IMR-90 (cell line): Measurements from ENCODE around the gene UPK3A. TPM values are rescaled to one million over a fixed set of nuclear protein-coding genes. Genes with fewer than 3 reads are reported as not detected.

Experiments
- ATAC-seq: fragments of 200-7000 bp; cut with Tn5 transposase; 2 replicates; pipeline ENCODE4 v1.9.1; 2020; ENCODE audit warnings: low read depth, mild to moderate bottlenecking, moderate library complexity
- BruUV-seq: library from RNA; stranded (reverse); fragments of 400-500 nt; replicated peaks from 2 replicates; lab custom pipeline; 2021; lab: Mats Ljungman, UMichigan
- CTCF ChIA-PET: fragments of 300-600 bp; formaldehyde crosslinking; extraction: SDS; loops from one replicate; lab custom pipeline; 2021; ENCODE audit warnings: antibody characterized with exemption; lab: Yijun Ruan, JAX
- POLR2A ChIA-PET: fragments of 300-600 bp; sonication (Branson Sonifier 250); formaldehyde crosslinking; loops from one replicate; lab custom pipeline; 2022; ENCODE audit warnings: antibody characterized with exemption; ENCODE audit not compliant: unreplicated experiment; lab: Charles Lee
- DNase-seq: peaks from one replicate; pipeline ENCODE4 v3.0.0; 2013
- H2AFZ ChIP-seq: replicated peaks from 2 replicates; pipeline ENCODE3; 2013; ENCODE audit warnings: low read length, mild to moderate bottlenecking; ENCODE audit not compliant: poor library complexity
- H2AK5ac ChIP-seq: 2 replicates; pipeline ENCODE4 v1.6.1; 2013; ENCODE audit warnings: low read depth, low read length, inconsistent platforms
- H2AK9ac ChIP-seq: replicated peaks from 2 replicates; pipeline ENCODE3; 2013; ENCODE audit warnings: mild to moderate bottlenecking, low read depth, low read length, moderate library complexity; ENCODE audit not compliant: poor library complexity
- H2BK120ac ChIP-seq: 2 replicates; pipeline ENCODE4 v1.6.1; 2013; ENCODE audit warnings: low read depth, low read length, inconsistent platforms
- H2BK15ac ChIP-seq: 3 replicates; pipeline ENCODE4 v1.6.1; 2013; ENCODE audit warnings: low read depth, low read length, inconsistent platforms
- H2BK20ac ChIP-seq: 2 replicates; pipeline ENCODE4 v1.6.1; 2013; ENCODE audit warnings: low read depth, mild to moderate bottlenecking, inconsistent platforms, low read length, moderate library complexity
- H2BK5ac ChIP-seq: 2 replicates; pipeline ENCODE4 v1.6.1; 2013; ENCODE audit warnings: mild to moderate bottlenecking, low read depth, low read length, inconsistent platforms; ENCODE audit not compliant: poor library complexity, severe bottlenecking
- H3K14ac ChIP-seq: replicated peaks from 2 replicates; pipeline ENCODE4 v1.6.1; 2013; ENCODE audit warnings: low read depth, low read length, inconsistent platforms
- H3K18ac ChIP-seq: 2 replicates; pipeline ENCODE4 v1.6.1; 2013; ENCODE audit warnings: low read depth, low read length, control low read depth
- H3K23ac ChIP-seq: 2 replicates; pipeline ENCODE4 v1.6.1; 2013; ENCODE audit warnings: low read depth, low read length, inconsistent platforms
- H3K27ac ChIP-seq: 2 replicates; pipeline ENCODE4 v1.5.1; 2013; ENCODE audit warnings: mild to moderate bottlenecking, control low read depth, low read length; ENCODE audit not compliant: insufficient read depth
- H3K27me3 ChIP-seq: 2 replicates; pipeline ENCODE4 v1.6.1; 2013; ENCODE audit warnings: low read length; ENCODE audit not compliant: control insufficient read depth, insufficient read depth
- H3K36me3 ChIP-seq: 2 replicates; pipeline ENCODE4 v1.6.1; 2013; ENCODE audit warnings: low read length, mixed read lengths; ENCODE audit not compliant: control insufficient read depth, insufficient read depth
- H3K4ac ChIP-seq: 2 replicates; pipeline ENCODE4 v1.6.1; 2013; ENCODE audit warnings: low read depth, low read length, inconsistent platforms
- H3K4me1 ChIP-seq: 2 replicates; pipeline ENCODE4 v1.6.1; 2013; ENCODE audit warnings: low read length, mixed read lengths; ENCODE audit not compliant: control insufficient read depth, insufficient read depth
- H3K4me2 ChIP-seq: 2 replicates; pipeline ENCODE4 v1.6.1; 2013; ENCODE audit warnings: low read depth, mild to moderate bottlenecking, control low read depth, low read length, moderate library complexity
- H3K4me3 ChIP-seq: 2 replicates; pipeline ENCODE4 v1.5.1; 2013; ENCODE audit warnings: low read depth, mild to moderate bottlenecking, control low read depth, low read length, moderate library complexity; ENCODE audit not compliant: insufficient read depth
- H3K56ac ChIP-seq: 2 replicates; pipeline ENCODE4 v1.6.1; 2013; ENCODE audit warnings: low read length, inconsistent platforms; ENCODE audit not compliant: insufficient read depth; ENCODE audit errors: extremely low read depth
- H3K79me1 ChIP-seq, 2 experiments: 2 replicates each; pipeline ENCODE4 v1.6.1; 2013; ENCODE audit warnings: low read length in 2 of 2, inconsistent platforms in 1 of 2, low read depth in 1 of 2
- H3K9ac ChIP-seq: 2 replicates; pipeline ENCODE4 v1.6.1; 2013; ENCODE audit warnings: low read depth, low read length, control low read depth
- H3K9me1 ChIP-seq: 2 replicates; pipeline ENCODE4 v1.6.1; 2013; ENCODE audit warnings: low read length, inconsistent platforms; ENCODE audit not compliant: insufficient read depth
- H3K9me3 ChIP-seq: 2 replicates; pipeline ENCODE4 v1.6.1; 2013; ENCODE audit warnings: low read length; ENCODE audit not compliant: control insufficient read depth, insufficient read depth
- H4K20me1 ChIP-seq: 2 replicates; pipeline ENCODE4 v1.6.1; 2013; ENCODE audit warnings: low read length, inconsistent platforms; ENCODE audit not compliant: insufficient read depth
- H4K5ac ChIP-seq: 2 replicates; pipeline ENCODE4 v1.6.1; 2013; ENCODE audit warnings: mild to moderate bottlenecking, low read depth, low read length, control low read depth
- H4K8ac ChIP-seq, 2 experiments: 2 replicates each; pipeline ENCODE4 v1.6.1; 2013; ENCODE audit warnings: low read depth in 2 of 2, low read length in 2 of 2, control low read depth in 1 of 2, inconsistent platforms in 1 of 2
- H4K91ac ChIP-seq: 2 replicates; pipeline ENCODE4 v1.6.1; 2013; ENCODE audit warnings: low read depth, low read length, inconsistent platforms; ENCODE audit not compliant: insufficient read depth
- BHLHE40 ChIP-seq: fragments of 150-350 bp; IDR thresholded peaks from 2 replicates; pipeline ENCODE4 v1.6.1; 2016; ENCODE audit warnings: mild to moderate bottlenecking, low read depth, low read length
- CEBPB ChIP-seq: IDR thresholded peaks from 2 replicates; pipeline ENCODE4 v1.6.1; 2012; ENCODE audit warnings: low read depth, low read length, improper control_type of control experiment
- ELK1 ChIP-seq: fragments of 150-350 bp; IDR thresholded peaks from 2 replicates; pipeline ENCODE4 v1.6.1; 2016; ENCODE audit warnings: low read depth, mild to moderate bottlenecking, low read length, moderate library complexity, borderline replicate concordance
- FOS ChIP-seq: fragments of 150-350 bp; IDR thresholded peaks from 2 replicates; pipeline ENCODE4 v1.6.1; 2016; ENCODE audit warnings: low read depth, low read length
- MAFK ChIP-seq: IDR thresholded peaks from 2 replicates; pipeline ENCODE4 v1.6.1; 2012; ENCODE audit warnings: low read depth, low read length, improper control_type of control experiment
- MAZ ChIP-seq: IDR thresholded peaks from 2 replicates; pipeline ENCODE4 v1.6.1; 2012; ENCODE audit warnings: low read depth, mild to moderate bottlenecking, low read length, improper control_type of control experiment, moderate library complexity, borderline replicate concordance
- MXI1 ChIP-seq: IDR thresholded peaks from 2 replicates; pipeline ENCODE4 v1.6.1; 2012; ENCODE audit warnings: low read depth, mild to moderate bottlenecking, low read length, moderate library complexity, borderline replicate concordance
- POLR2A ChIP-seq: IDR thresholded peaks from 2 replicates; pipeline ENCODE4 v1.6.1; 2012; ENCODE audit warnings: mild to moderate bottlenecking, low read depth, low read length
- RAD21 ChIP-seq: IDR thresholded peaks from 2 replicates; pipeline ENCODE4 v1.6.1; 2012; ENCODE audit warnings: low read length, improper control_type of control experiment
- RFX5 ChIP-seq: IDR thresholded peaks from 2 replicates; pipeline ENCODE4 v1.8.0; 2012; ENCODE audit warnings: low read depth, mild to moderate bottlenecking, low read length, moderate library complexity
- WGBS, 2 experiments: methylation state at CpG; one replicate each; pipeline versions ENCODE4 v1.1.5 to v1.1.7; 2013; ENCODE audit warnings: missing lambda C conversion rate in 2 of 2; ENCODE audit not compliant: insufficient read length in 1 of 2; ENCODE audit errors: extremely low coverage in 2 of 2; 5-methylcytosine and 5-hydroxymethylcytosine counted together
- dilution Hi-C: fragments of 300-500 bp; cut with HindIII; formaldehyde crosslinking; loops from one replicate; pipeline ENCODE4 v1.14.3; 2018; ENCODE audit warnings: low sequenced_read_pairs; ENCODE audit not compliant: unreplicated experiment
- in situ Hi-C: fragments of 300-500 bp; cut with MboI; formaldehyde crosslinking; loops from 3 replicates; pipeline ENCODE4 v1.14.3; 2019; ENCODE audit warnings: low sequenced_read_pairs, inconsistent platforms, mixed read lengths
- intact Hi-C: fragments of 100-400 bp; cut with micrococcal nuclease; formaldehyde crosslinking; loops from 2 replicates; pipeline ENCODE4 v1.10.0; 2022
- polyA plus RNA-seq, 3 experiments: library from polyadenylated mRNA; depleted of rRNA; stranded (reverse); fragments of >200 nt; gene quantifications; 2 replicates each; pipeline ENCODE4 v1.2.3, GENCODE V29; 2012; ENCODE audit warnings: low replicate concordance in 1 of 3
- total RNA-seq: library from RNA; depleted of rRNA; stranded (reverse); fragments of >200 nt; gene quantifications from 2 replicates; pipeline ENCODE4 v1.2.3, GENCODE V29; 2012
- TF ChIP-seq, protein P1 (sequence below): conservative IDR thresholded peaks from 2 replicates; pipeline ENCODE4 v1.5.1; 2012; ENCODE audit warnings: mild to moderate bottlenecking, low read depth, low read length, improper control_type of control experiment

Gene UPK3A
- total and polyA plus RNA-seq, 2 of the 4 experiments (the other 2 are of a cell fraction): not detected

DNA sequence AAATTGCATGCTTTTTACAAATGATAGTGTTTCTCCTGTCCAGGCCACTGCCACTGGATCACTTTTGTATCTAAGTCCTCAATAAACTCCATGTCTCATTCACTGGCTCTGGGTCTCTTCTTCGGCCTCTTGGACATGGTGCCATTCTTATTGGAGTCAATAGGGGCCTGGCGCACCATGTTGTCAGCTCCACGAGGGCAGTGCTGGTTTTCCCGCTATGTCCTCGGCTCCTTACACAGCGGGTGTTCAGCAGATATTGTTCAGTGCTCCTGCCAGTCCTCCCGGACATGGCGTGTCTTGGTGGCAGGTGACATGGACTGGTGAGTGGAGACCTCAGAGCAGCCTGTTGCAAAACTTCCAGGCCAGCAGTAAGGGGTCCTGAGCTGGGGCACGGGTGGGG lies 21.4 kb downstream of the UPK3A start:
- Histone ChIP-seq H2BK15ac (no peak overlapping the region), H3K9me1 (0 out of 2 replicates have a peak, but pooled peaks cover 6% of the 10 kb centered on the region), H3K79me1 (peaks cover 5 to 17% of the 10 kb centered on the region in 2 experiments; a peak in 3 of 4 replicates), H2AFZ (no peak overlapping the region), H4K91ac (no peak overlapping the region), H2BK120ac (no peak overlapping the region), H3K4me3 (no peak overlapping the region), H4K5ac (no peak overlapping the region), H3K36me3 (no peaks in the 10 kb centered on the region), H4K8ac (no peak overlapping the region), H3K27me3 (no peaks in the 10 kb centered on the region), H3K4me1 (peaks cover 13% of the 10 kb centered on the region), H2AK5ac (no peak overlapping the region), H2BK20ac (no peak overlapping the region), H3K18ac (no peak overlapping the region), H2AK9ac (no peak overlapping the region), H3K9me3 (no peaks in the 10 kb centered on the region), H3K56ac (no peak overlapping the region), H3K23ac (no peak overlapping the region), H3K4ac (no peak overlapping the region), H4K20me1 (peaks cover 4% of the 10 kb centered on the region; the same call in 1 of the 2 replicates), H3K4me2 (no peak overlapping the region), H3K9ac (no peak overlapping the region), H3K14ac (no peak overlapping the region), H3K27ac (no peak overlapping the region), H2BK5ac (no peak overlapping the region)
- in situ Hi-C loops (no loop called here), dilution Hi-C loops (no loop called here), intact Hi-C loops (no loop called here)
- WGBS, 2 experiments: 100% methylated on average over 3 of the region's 9 CpGs; no CpG with 5 or more reads in 1 of the 2 experiments
- ATAC-seq: no peak
- TF ChIP-seq, protein P1, sequence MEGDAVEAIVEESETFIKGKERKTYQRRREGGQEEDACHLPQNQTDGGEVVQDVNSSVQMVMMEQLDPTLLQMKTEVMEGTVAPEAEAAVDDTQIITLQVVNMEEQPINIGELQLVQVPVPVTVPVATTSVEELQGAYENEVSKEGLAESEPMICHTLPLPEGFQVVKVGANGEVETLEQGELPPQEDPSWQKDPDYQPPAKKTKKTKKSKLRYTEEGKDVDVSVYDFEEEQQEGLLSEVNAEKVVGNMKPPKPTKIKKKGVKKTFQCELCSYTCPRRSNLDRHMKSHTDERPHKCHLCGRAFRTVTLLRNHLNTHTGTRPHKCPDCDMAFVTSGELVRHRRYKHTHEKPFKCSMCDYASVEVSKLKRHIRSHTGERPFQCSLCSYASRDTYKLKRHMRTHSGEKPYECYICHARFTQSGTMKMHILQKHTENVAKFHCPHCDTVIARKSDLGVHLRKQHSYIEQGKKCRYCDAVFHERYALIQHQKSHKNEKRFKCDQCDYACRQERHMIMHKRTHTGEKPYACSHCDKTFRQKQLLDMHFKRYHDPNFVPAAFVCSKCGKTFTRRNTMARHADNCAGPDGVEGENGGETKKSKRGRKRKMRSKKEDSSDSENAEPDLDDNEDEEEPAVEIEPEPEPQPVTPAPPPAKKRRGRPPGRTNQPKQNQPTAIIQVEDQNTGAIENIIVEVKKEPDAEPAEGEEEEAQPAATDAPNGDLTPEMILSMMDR: no peak
- no peak for TF ChIP-seq ELK1
- TF ChIP-seq MXI1: no peak
- TF ChIP-seq RAD21: no peak
- no peak for TF ChIP-seq MAZ
- no peak for TF ChIP-seq RFX5
- TF ChIP-seq BHLHE40: no peak
- TF ChIP-seq FOS: no peak
- TF ChIP-seq POLR2A: no peak
- TF ChIP-seq MAFK: no peak
- no peak for TF ChIP-seq CEBPB
- BruUV-seq: no TSS peak
- no peak for DNase-seq
- CTCF ChIA-PET: no interaction called here
- POLR2A ChIA-PET: no interaction called here
